D341Med (cell line): ENCODE data around the gene TPTE.
"Not testable (repeated sequence)": the region's sequence is repeated elsewhere in the genome, so short reads cannot be mapped to it uniquely, and the experiment has no call there.

Experiments
- DNase-seq: peaks from one replicate; pipeline ENCODE4 v3.0.0; 2012; ENCODE audit warnings: low spot score

Gene TPTE

GRCh38 chr21:10617133-10617752, 95.9 kb downstream of the TPTE start:
- not testable (repeated sequence) for DNase-seq

DNA sequence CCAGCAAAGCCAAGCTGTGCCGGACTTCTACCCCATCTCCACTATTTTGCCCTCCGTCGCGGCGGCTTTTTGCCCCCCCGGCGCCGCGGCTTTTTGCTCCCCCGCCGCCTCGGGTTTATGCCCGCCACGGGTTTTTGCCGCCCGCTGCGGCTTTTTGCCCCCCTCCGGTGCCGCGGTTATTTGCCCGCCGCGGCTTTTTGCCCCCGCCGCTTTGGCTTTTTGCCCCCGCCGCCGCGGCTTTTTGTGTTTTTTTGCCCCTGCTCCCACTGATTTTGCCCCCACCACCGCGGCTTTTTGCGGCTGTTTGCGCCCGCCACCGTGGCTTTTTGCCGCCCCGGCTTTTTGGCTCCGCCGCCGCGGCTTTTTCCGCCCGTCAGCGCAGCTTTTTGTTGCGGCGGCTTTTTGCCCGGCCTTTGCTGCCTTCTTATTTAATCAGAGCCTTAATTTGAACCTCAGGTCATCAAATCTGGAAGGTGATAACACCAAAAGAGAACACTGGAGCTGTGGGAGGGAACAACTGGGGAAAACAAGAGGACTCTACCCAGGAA, 106.0 kb downstream of the TPTE start:
- no peak for DNase-seq

GRCh38 chr21:10629239-10629638, 107.9 kb downstream of the TPTE start:
- DNase-seq = not testable (repeated sequence)

DNA sequence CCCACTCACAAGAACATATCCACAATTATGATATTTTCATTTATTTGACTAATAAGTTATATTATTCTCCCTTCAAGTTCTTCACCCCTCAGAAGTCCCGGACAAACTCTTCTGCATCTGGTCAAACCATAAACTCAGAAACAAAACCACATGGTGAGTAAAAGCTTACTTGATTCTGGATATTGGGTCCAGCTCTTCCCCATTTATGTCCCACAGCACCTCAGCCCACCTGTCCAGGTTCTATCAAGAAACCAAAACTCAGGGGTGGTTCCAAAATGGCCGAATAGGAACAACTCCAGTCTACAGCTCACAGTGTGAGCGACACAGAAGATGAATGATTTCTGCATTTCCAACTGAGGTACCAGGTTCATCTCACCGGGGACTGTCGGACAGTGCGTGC, 109.4 kb downstream of the TPTE start:
- DNase-seq = not testable (repeated sequence)

GRCh38 chr21:10631316-10631715, 109.9 kb downstream of the TPTE start:
- DNase-seq = not testable (repeated sequence)

DNA sequence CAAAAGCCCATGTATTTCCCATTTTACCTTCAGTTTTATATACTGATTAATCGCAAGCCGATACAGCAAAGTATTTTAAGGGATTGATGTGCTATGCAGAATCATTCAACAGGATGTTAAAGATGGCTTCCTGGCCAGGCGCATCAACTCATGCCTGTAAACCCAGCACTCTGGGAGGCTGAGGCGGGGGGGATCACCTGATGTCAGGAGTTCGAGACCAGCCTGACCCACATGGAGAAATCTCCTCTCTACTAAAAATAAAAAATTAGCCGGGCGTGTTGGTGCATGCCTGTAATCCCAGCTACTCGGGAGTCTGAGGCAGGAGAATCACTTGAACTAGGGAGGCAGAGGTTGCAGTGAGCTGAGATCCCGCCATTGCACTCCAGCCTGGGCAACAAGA, 116.8 kb downstream of the TPTE start:
- not testable (repeated sequence) for DNase-seq

DNA sequence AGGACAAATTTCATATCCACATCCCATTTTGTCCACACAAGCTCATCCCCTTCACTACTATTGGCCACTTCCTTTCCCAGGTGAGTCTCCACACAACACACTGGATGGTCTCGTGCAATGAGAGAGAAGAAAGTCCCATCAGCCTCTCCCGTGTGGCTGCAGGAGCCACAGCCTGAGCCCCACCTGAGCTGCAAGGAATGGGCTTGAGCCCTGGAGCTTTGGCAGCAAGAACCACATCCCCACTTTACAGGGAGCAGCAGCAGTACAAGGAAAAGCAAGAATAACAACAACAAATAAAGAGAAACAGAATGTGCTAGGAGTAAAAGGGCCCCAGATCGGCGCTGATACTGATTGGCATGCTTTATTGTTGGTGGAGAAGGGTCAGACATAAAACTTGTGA, 117.7 kb downstream of the TPTE start:
- no peak for DNase-seq

DNA sequence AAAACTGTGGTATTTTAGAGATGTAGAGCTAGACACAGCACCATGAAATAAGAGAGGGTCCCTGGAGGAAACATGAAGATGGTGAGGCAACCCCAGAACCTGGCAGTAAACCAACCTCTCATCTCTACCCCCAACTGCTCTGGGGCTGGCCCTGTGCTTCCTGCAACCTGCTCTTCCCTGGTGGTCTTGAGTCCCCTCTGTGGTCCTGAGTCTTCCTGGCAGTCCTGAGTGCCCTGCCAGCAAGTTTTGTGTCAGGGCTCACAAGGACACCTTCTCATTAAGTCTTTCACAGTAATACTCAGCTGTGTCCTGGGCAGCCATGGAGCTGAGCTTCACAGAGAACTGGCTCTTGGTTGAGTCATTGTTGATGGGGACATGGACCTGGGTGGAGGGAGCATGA, 118.4 kb downstream of the TPTE start:
- DNase-seq = not testable (repeated sequence)

GRCh38 chr21:10640446-10640845, 119.1 kb downstream of the TPTE start:
- no peak for DNase-seq

DNA sequence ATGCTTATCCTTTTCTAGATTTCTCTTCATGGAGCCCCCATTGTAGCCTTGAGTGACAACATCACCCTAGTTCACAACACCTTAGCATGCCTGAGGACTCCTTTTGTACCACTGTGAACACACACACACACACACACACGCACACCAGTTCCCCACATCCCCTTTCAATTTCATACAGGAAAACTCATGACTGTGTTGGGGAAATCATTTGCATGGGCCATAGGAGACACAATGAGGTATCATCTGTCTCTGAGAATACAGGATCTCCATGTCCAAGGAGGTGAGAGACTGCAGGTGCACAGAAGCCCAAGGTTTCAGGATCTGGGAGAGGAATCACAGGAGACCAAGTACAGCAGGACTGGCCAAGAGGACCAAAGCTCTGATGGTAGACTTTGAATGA, 119.7 kb downstream of the TPTE start:
- no peak for DNase-seq

GRCh38 chr21:10645667-10646066, 124.3 kb downstream of the TPTE start:
- not testable (repeated sequence) for DNase-seq

- not testable (repeated sequence) for DNase-seq
Measured at GRCh38 chr21:10649350-10650149, 128.2 kb downstream of the TPTE start.

DNA sequence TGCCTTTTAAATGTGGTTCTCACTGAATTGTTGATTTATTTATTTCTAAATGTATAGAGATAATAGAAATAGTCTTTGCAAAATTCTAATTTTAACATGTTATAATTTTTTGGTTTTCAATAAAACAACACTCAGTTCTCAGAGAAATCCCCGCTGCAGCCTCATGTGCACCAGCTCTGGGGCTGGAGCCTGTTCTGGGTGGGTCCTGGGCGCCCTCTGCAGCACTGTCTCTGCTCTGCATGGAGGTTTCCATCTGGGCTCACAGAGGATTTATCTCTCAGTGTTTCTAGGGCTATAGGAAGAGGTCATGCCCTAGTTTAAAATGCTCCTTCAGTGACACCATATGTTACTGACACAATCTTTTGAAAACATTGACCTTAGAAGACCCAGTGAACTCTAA, 128.9 kb downstream of the TPTE start:
- not testable (repeated sequence) for DNase-seq
